Glutamatergic neuron (in vitro differentiated cells): ENCODE results near the gene SUV39H2. TPM values are rescaled to one million over a fixed set of nuclear protein-coding genes. Genes with fewer than 3 reads are reported as not detected.
"Not testable (repeated sequence)": the region's sequence is repeated elsewhere in the genome, so short reads cannot be mapped to it uniquely, and the experiment has no call there.

Experiments
- DNase-seq: peaks from one replicate; pipeline ENCODE4 v3.0.0; 2022
- H3K27ac Mint-ChIP-seq: one replicate; pipeline ENCODE4 v1.8.0; 2020; ENCODE audit warnings: mild to moderate bottlenecking, mixed read lengths, inconsistent platforms; ENCODE audit not compliant: unreplicated experiment
- H3K27me3 Mint-ChIP-seq: one replicate; pipeline ENCODE4 v1.8.0; 2020; ENCODE audit warnings: mild to moderate bottlenecking, moderate library complexity, mixed read lengths, inconsistent platforms; ENCODE audit not compliant: unreplicated experiment
- H3K36me3 Mint-ChIP-seq: one replicate; pipeline ENCODE4 v1.8.0; 2020; ENCODE audit warnings: mild to moderate bottlenecking, mixed read lengths, inconsistent platforms; ENCODE audit not compliant: unreplicated experiment
- H3K4me1 Mint-ChIP-seq: one replicate; pipeline ENCODE4 v1.8.0; 2020; ENCODE audit warnings: mild to moderate bottlenecking, low read depth, mixed read lengths, inconsistent platforms; ENCODE audit not compliant: unreplicated experiment
- H3K4me3 Mint-ChIP-seq: one replicate; pipeline ENCODE4 v1.8.0; 2020; ENCODE audit warnings: mild to moderate bottlenecking, mixed read lengths, inconsistent platforms; ENCODE audit not compliant: unreplicated experiment
- H3K9me3 Mint-ChIP-seq: one replicate; pipeline ENCODE4 v1.8.0; 2020; ENCODE audit warnings: mild to moderate bottlenecking, moderate library complexity, mixed read lengths, inconsistent platforms; ENCODE audit not compliant: unreplicated experiment
- CTCF ChIP-seq: fragments of 200-600 bp; sonication (generic); IDR thresholded peaks from one replicate; pipeline ENCODE4 v1.5.0; 2021; ENCODE audit not compliant: partially characterized antibody, unreplicated experiment
- total RNA-seq: library from RNA; stranded (reverse); fragmentation: NEBNext Ultra II Directional; extraction: Animal tissue kit (Norgen Biotek cat#: 25700); gene quantifications from one replicate; pipeline ENCODE4 v1.2.1, GENCODE V29; 2021; ENCODE audit not compliant: unreplicated experiment

Gene SUV39H2
- total RNA-seq, 1 donor from 2014 or later = 15.1 TPM

GRCh38 chr10:14859043-14859442 is 19.6 kb upstream of the SUV39H2 start:
- no peak for DNase-seq
- Mint-ChIP-seq H3K27ac (no peak overlapping the region), H3K4me1 (no peaks in the 10 kb centered on the region), H3K36me3 (no peaks in the 10 kb centered on the region), H3K27me3 (no peaks in the 10 kb centered on the region), H3K9me3 (no peaks in the 10 kb centered on the region), H3K4me3 (no peak overlapping the region)
- no peak for TF ChIP-seq CTCF

- Mint-ChIP-seq H3K4me1 (no peaks in the 10 kb centered on the region), H3K4me3 (no peak overlapping the region), H3K27ac (no peak overlapping the region), H3K27me3 (no peaks in the 10 kb centered on the region), H3K9me3 (no peaks in the 10 kb centered on the region), H3K36me3 (no peaks in the 10 kb centered on the region)
- TF ChIP-seq CTCF = no peak
- DNase-seq = no peak
Measured at GRCh38 chr10:14859775-14860174, 18.9 kb upstream of the SUV39H2 start.

- no peak for DNase-seq
- Mint-ChIP-seq H3K36me3 (no peaks in the 10 kb centered on the region), H3K27me3 (no peaks in the 10 kb centered on the region), H3K9me3 (no peaks in the 10 kb centered on the region), H3K4me3 (no peak overlapping the region), H3K27ac (no peak overlapping the region), H3K4me1 (no peaks in the 10 kb centered on the region)
- no peak for TF ChIP-seq CTCF
Measured at GRCh38 chr10:14860791-14861190, 17.9 kb upstream of the SUV39H2 start.

- not testable (repeated sequence) for H3K4me1 Mint-ChIP-seq, H3K4me3 Mint-ChIP-seq, DNase-seq, H3K27ac Mint-ChIP-seq, H3K36me3 Mint-ChIP-seq, H3K9me3 Mint-ChIP-seq, H3K27me3 Mint-ChIP-seq
Measured at GRCh38 chr10:14864466-14864865, 14.2 kb upstream of the SUV39H2 start.

GRCh38 chr10:14864871-14865270 is 13.8 kb upstream of the SUV39H2 start:
- not testable (repeated sequence) for H3K9me3 Mint-ChIP-seq, H3K4me1 Mint-ChIP-seq, H3K4me3 Mint-ChIP-seq, H3K27ac Mint-ChIP-seq, H3K36me3 Mint-ChIP-seq, H3K27me3 Mint-ChIP-seq, DNase-seq

- Mint-ChIP-seq H3K4me3 (no peak overlapping the region), H3K27ac (no peak overlapping the region), H3K4me1 (peaks cover 14% of the 10 kb centered on the region), H3K27me3 (peaks cover 10% of the 10 kb centered on the region), H3K9me3 (peaks cover 2% of the 10 kb centered on the region), H3K36me3 (no peaks in the 10 kb centered on the region)
- DNase-seq = no peak
- no peak for TF ChIP-seq CTCF
Measured at GRCh38 chr10:14873090-14873760, 5.4 kb upstream of the SUV39H2 start.
